DMS53 treated with DMSO at 0.1 percent for 48 hours (cell line): ENCODE data around the gene RHOF.

Experiments
- DNase-seq: peaks from one replicate; lab custom pipeline; 2025; ENCODE audit not compliant: unreplicated experiment; lab: John Stamatoyannopoulos, UW

The RHOF gene

GRCh38 chr12:121819212-121819949, 25.9 kb upstream of the RHOF start:
- DNase-seq = no peak

DNA sequence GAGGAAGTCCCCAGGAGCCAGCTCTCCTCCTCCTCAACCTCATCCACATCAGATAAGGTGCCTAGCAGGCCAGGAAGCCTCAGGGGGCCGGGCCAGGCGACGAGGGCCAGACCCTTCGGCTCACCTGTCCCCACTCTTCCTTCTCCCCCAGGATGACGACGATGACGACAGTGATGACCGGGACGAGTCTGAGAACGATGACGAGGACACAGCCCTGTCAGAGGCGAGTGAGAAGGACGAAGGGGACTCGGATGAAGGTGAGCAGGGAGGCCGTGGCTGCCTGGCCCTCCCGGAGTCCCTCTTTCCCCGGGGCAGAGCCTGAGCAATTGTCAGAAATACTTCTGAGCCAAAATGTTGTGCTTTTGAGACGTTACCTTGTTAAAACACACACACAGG, 24.2 kb upstream of the RHOF start:
- DNase-seq = no peak

- DNase-seq = no peak
Measured at GRCh38 chr12:121816925-121817647, 23.6 kb upstream of the RHOF start.

DNA sequence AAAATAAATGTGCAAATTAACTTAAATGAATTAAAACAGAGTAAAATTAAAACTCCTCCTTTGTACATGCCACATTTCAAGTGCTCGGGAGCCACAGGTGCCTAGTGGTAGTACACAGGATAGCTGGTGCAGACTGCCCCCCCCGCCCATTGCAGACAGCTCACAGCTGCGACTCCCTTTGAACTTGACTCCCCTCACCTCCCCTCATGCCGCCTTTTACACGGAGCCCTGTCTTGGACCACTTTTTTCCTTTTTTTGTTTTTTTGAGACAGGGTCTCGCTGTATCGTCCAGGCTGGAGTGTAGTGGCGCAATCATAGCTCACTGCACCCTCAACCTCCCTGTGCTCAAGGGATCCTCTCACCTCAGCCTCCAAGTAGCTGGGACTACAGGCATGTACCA, 21.8 kb upstream of the RHOF start:
- no peak for DNase-seq

DNA sequence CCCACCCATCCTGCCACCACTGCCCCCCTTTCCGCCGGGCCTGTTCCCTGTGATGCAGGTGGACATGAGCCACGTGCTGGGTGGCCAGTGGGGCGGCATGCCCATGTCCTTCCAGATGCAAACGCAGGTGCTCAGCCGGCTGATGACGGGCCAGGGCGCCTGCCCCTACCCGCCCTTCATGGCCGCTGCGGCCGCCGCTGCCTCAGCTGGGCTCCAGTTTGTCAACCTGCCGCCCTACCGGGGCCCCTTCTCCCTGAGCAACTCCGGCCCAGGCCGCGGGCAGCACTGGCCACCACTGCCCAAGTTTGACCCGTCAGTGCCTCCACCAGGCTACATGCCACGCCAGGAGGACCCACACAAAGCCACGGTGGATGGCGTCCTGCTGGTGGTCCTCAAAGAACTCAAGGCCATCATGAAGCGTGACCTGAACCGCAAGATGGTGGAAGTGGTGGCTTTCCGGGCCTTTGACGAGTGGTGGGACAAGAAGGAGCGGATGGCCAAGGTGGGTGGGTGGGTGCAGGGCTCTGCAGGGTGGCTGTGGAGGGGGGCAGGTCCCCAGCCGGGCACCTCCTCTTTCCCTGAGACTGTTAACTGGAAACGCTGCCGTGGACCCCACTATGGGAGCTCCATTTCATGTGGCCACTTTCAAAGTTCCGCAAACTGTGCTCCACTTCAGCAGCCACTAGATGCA, 21.1 kb upstream of the RHOF start:
- no peak for DNase-seq

- no peak for DNase-seq
Measured at GRCh38 chr12:121813951-121814350, 20.5 kb upstream of the RHOF start.

DNA sequence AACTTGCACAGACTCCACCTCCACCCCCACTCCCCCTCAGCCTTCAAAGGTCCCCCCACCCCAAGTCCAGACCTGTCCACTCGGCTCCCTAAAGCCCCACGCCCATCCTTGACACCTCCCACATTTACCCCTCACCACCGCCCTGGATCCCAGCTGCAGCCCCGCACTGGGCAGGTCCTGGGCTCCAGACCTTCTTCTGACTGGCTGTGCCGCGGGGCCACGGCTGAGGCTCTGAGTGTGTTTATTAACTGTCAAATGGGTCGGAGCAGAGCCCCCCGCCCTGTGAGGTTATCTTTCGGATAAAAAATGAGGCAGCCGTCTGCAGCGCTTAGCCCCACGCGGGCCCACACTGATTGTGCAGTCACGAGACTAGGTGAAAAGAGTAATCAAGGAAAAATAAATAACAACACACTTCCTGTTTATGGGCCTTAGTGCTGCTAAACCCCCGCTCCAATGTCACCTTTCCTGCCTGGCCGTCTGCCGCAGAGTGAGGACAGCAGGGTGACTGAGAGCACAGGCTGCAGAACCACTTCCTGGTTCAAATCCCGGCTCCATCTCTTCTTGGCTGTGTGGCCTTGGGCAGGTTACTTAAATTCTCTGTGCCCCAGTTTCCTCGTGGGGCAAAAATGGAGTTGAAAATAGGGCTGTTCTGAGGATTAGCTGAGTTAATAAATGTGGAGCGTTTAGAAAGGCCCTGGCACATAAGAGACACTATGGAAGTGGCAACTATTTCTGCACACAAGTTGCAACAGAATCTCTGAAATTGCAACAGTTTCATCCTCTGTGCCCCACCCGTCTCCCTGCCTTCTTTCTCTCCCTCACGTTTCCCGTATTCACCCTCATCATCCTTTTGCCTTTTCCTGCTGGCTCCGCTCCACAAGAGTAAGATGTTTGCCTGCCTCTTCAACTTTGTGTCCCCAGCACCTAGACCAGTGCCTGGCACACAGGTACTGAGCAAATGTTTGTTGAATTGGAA, 19.7 kb upstream of the RHOF start:
- no peak for DNase-seq

GRCh38 chr12:121812320-121812871, 18.9 kb upstream of the RHOF start:
- no peak for DNase-seq

- DNase-seq = peak; percentile 64
Measured at GRCh38 chr12:121811434-121812319, 18.2 kb upstream of the RHOF start.

GRCh38 chr12:121810833-121811433, 17.4 kb upstream of the RHOF start:
- DNase-seq = no peak

DNA sequence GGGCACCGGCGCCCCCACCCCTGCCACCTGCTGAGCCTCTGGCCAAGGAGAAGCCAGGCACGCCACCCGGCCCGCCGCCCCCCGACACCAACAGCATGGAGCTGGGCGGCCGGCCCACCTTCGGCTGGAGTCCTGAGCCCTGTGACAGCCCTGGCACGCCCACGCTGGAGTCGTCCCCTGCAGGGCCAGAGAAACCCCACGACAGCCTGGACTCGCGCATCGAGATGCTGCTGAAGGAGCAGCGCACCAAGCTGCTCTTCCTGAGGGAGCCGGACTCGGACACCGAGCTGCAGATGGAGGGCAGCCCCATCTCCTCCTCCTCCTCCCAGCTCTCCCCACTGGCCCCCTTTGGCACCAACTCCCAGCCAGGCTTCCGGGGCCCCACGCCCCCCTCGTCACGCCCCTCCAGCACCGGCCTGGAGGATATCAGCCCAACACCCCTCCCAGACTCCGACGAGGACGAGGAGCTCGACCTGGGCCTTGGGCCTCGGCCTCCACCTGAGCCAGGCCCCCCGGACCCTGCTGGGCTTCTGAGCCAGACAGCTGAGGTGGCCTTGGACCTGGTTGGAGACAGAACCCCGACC, 16.8 kb upstream of the RHOF start:
- DNase-seq = no peak

- DNase-seq = no peak
Measured at GRCh38 chr12:121809712-121810116, 16.2 kb upstream of the RHOF start.

- DNase-seq = no peak
Measured at GRCh38 chr12:121808623-121809022, 15.1 kb upstream of the RHOF start.

- DNase-seq = no peak
Measured at GRCh38 chr12:121807642-121808347, 14.3 kb upstream of the RHOF start.

DNA sequence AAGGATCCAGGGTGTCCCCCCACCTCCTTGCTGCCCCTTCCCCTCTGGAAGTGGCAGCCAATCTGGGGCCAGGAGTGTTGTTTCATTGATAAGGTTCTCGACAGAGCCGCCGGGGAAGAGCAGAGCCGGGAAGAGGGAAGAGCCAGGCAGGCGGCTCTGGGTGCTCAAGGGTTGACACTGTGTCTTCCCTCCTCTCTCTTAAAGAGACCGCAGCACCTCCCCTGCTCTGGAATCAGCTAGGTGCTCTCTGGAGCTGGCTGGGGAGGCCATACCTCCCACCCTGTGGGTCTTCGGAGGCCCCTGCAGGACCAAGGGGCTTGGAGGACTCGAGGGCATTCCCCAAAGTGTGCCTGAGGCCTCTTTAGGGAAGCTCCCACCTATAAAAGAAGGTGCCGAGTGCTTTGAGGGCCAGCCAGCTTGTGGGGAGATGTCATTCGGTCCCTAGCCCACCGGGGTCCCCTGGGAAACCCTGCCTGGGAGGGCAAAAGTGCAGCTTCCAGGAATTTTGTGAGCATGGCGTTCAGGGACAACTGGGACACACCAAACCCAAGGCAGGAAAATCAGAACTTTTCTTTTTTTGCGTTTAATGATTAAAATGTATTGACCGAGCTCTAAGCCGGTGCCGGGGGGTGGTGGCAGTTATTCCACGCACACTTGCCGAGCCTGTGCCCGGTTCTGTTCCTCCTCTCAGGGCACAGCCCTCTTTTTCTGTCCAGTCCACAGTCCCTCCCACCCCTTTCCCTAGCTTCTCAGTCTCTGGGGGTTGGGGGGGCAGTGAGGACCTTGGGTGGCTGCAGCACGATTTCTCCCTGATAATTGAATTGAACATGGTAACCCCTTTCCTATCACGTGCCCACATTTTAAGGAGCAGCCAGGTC, 13.3 kb upstream of the RHOF start:
- DNase-seq = no peak

- no peak for DNase-seq
Measured at GRCh38 chr12:121806009-121806545, 12.6 kb upstream of the RHOF start.
